ENCODE measurements around the gene CTIF. TPM values are rescaled to one million over a fixed set of nuclear protein-coding genes. Genes with fewer than 3 reads are reported as not detected.
A peak's percentile ranks its signal among the peaks of the same experiment; 100 is the strongest.

The CTIF gene
- polyA plus RNA-seq, 1 donor from 2014 or later: 50.2 TPM

GRCh38 chr18:48592540-48593171, 53.8 kb downstream of the CTIF start:
- Histone ChIP-seq H3K4me3 (ENCODE audit: low read length) (no peak overlapping the region), H4K20me1 (ENCODE audit: insufficient read depth) (no peaks in the 10 kb centered on the region), H3K9ac (ENCODE audit: low read length) (no peak overlapping the region), H3F3A (ENCODE audit: insufficient read depth, low read length, poor library complexity, severe bottlenecking) (no peaks in the 10 kb centered on the region), H3K4me2 (ENCODE audit: low read length) (no peak overlapping the region), H3K9me2 (ENCODE audit: insufficient read depth, low read length) (no peaks in the 10 kb centered on the region), H3K27me3 (ENCODE audit: insufficient read depth, low read depth, low read length) (no peaks in the 10 kb centered on the region), H3K36me3 (ENCODE audit: insufficient read depth, low read length) (no peaks in the 10 kb centered on the region), H3K79me2 (replicated peaks; ENCODE audit: insufficient read depth, low read length) (peaks cover 23% of the 10 kb centered on the region), H2AFZ (ENCODE audit: low read depth, low read length) (no peak overlapping the region), H3K9me3 (ENCODE audit: low read length) (no peaks in the 10 kb centered on the region), H3K27ac (ENCODE audit: low read length) (peak overlapping the region; percentile 8)
- TF ChIP-seq TAF1 (IDR thresholded peaks at IDR 0.05; ENCODE audit: low read depth) (no peak), REST (IDR thresholded peaks at IDR 0.05; ENCODE audit: borderline replicate concordance) (peak; percentile 57), SMC3 (conservative IDR thresholded peaks at IDR 0.05; ENCODE audit: poor library complexity) (no peak), EZH2 (IDR thresholded peaks at IDR 0.05; ENCODE audit: borderline replicate concordance, insufficient read depth, low read length, poor library complexity, severe bottlenecking) (no peak), POLR2AphosphoS5 (IDR thresholded peaks at IDR 0.05) (peak; percentile 44), EP300 (conservative IDR thresholded peaks at IDR 0.05; ENCODE audit: poor library complexity, severe bottlenecking) (no peak)

- Histone ChIP-seq H3K4me3 (ENCODE audit: low read length) (no peak overlapping the region), H3K9ac (ENCODE audit: low read length) (no peak overlapping the region), H2AFZ (ENCODE audit: low read depth, low read length) (no peak overlapping the region), H4K20me1 (ENCODE audit: insufficient read depth) (no peaks in the 10 kb centered on the region), H3K79me2 (replicated peaks; ENCODE audit: insufficient read depth, low read length) (peaks cover 22% of the 10 kb centered on the region), H3F3A (ENCODE audit: insufficient read depth, low read length, poor library complexity, severe bottlenecking) (no peaks in the 10 kb centered on the region), H3K4me2 (ENCODE audit: low read length) (no peak overlapping the region), H3K27ac (ENCODE audit: low read length) (no peak overlapping the region), H3K36me3 (ENCODE audit: insufficient read depth, low read length) (no peaks in the 10 kb centered on the region), H3K9me2 (ENCODE audit: insufficient read depth, low read length) (no peaks in the 10 kb centered on the region), H3K27me3 (ENCODE audit: insufficient read depth, low read depth, low read length) (no peaks in the 10 kb centered on the region), H3K9me3 (ENCODE audit: low read length) (no peaks in the 10 kb centered on the region)
- TF ChIP-seq EZH2 (IDR thresholded peaks at IDR 0.05; ENCODE audit: borderline replicate concordance, insufficient read depth, low read length, poor library complexity, severe bottlenecking) (no peak), REST (IDR thresholded peaks at IDR 0.05; ENCODE audit: borderline replicate concordance) (no peak), EP300 (conservative IDR thresholded peaks at IDR 0.05; ENCODE audit: poor library complexity, severe bottlenecking) (no peak), SMC3 (conservative IDR thresholded peaks at IDR 0.05; ENCODE audit: poor library complexity) (no peak), RAD21 (conservative IDR thresholded peaks at IDR 0.05) (no peak), CTCF (IDR thresholded peaks at IDR 0.05; ENCODE audit: poor library complexity, severe bottlenecking) (no peak), TAF1 (IDR thresholded peaks at IDR 0.05; ENCODE audit: low read depth) (no peak)
These were observed 55.8 kb downstream of the CTIF start for GRCh38 chr18:48594471-48595094.

All from neural cell (in vitro differentiated cells).